ENCODE measurements around the gene MOSPD3.

The MOSPD3 gene

DNA sequence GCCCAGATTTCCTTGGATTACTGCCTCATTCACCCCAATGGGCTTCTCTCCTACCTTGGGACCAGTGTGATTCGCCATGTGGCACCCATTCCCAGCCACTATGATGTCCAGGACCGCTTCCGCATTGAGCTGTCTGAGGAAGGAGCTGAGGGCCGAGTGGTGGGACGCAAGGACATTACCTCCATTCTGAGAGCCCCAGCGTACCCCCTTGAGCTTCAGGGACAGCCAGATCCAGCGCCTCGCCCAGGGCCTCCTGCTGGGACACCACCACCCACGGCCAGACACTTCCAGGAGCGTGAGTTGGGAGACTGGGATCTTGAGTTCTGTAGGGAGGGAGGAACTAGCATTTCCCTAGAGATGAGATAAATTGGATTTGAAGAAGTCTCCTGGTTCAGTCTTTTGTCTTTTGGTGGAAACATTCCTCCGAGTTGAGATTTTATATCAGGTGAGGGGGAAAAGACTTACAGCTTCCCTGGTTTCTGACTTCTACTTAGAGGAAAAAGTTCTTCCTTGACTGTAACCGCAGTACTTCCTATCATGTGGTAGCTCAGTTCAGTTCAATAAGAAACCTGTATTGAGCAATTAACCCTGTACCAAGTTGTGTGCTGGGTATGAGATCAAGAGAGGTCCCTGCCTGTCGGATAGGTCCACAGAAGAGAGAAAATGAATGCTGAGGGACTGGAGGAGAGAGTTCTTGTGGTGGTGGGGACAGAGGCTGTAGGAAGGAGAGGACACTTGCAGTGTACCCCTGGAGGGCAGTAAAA, 1.3 kb downstream of the MOSPD3 start:
- no peak for TF ChIP-seq GATA2 (IDR thresholded peaks at IDR 0.05; ENCODE audit: low read depth, low read length)
- TF ChIP-seq GATA3 (IDR thresholded peaks at IDR 0.05; ENCODE audit: low read depth, low read length) = no peak

DNA sequence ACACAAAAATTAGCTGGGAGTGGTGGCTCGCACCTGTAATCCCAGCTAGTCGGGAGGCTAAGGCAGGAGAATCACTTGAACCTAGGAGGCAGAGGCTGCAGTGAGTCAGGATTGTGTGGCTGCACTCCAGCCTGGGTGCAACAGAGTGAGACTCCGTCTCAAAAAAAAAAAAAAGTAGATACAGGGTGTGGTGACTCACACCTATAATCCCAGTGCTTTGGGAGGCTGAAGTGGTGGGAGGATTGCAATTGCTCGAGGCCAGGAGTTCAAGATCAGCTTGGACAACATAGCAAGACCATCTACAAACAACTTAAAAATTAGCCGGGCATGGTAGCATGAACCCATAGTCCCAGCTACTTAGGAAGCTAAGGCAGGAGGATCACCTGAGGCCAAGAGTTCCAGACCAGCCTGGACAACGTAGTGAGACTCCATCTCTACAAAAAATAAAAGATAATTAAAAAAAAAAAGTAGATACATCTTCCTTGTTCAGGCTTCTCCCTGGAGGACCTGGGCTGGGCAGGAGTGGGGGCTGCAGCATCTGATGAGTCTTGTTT, 2.0 kb downstream of the MOSPD3 start:
- no peak for TF ChIP-seq GATA2 (IDR thresholded peaks at IDR 0.05; ENCODE audit: low read depth, low read length)
- TF ChIP-seq GATA3 (IDR thresholded peaks at IDR 0.05; ENCODE audit: low read depth, low read length) = no peak

DNA sequence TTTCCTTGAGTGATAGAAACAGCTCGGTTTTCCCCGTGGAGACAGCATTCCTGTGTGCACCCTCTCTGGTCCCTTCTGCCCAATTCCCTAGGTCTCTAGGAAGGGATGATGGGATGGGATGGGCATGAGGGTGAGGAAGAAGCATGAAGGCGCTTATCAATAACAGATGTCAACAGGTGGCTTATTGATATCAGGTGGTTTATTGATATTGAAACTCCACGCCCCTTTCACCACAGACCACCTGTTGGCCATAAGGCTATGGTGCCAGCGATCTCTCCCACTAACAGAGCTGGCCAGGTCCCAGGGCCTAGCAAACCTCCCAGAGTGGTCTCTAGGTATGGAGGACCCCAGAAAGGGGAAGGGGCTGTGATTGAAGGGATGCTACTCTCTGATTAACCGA, 7.9 kb downstream of the MOSPD3 start:
- TF ChIP-seq GATA2 (IDR thresholded peaks at IDR 0.05; ENCODE audit: low read depth, low read length) (no peak), GATA3 (IDR thresholded peaks at IDR 0.05; ENCODE audit: low read depth, low read length) (no peak)

DNA sequence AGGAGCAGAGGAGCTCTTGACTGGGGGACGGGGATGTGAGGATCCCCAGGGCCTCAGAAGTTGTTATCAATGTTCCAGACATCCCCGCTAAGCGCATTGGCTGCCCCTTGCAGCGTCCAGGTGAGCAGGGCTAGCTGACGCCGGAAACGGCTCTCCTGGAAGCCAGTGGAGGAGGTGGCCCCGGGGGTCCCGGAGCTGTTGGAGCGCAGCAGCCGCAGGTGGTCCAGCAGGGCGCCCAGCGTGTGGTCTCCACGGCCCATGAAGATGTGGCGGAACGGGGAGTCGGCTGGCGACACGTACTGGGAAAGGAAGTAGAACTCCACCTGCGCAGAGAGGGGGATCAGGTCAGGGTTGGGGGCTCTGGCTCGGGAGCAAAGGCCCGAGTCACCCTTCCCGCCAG, 8.5 kb downstream of the MOSPD3 start:
- TF ChIP-seq GATA2 (IDR thresholded peaks at IDR 0.05; ENCODE audit: low read depth, low read length) (no peak), GATA3 (IDR thresholded peaks at IDR 0.05; ENCODE audit: low read depth, low read length) (no peak)

DNA sequence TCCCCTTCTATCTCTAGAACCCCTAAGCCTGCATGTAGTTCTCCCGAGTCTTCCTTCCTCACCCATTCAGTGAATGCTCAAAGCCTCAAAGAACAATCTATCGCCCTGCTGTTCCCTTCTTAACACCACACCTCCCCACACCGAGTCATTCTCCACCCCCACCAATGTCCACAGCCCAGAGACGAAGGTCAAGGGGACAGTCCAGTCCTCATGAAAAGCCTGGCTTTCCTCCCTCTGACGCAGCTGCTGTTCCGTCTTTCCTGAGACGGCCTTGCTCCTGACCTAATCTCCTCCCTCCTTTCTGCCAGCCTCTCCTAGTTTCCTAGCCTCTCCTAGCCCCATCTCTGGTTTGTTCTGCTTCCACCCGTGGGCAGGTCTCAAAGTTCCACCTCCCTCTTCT, 9.2 kb downstream of the MOSPD3 start:
- TF ChIP-seq GATA3 (IDR thresholded peaks at IDR 0.05; ENCODE audit: low read depth, low read length) (no peak), GATA2 (IDR thresholded peaks at IDR 0.05; ENCODE audit: low read depth, low read length) (no peak)

DNA sequence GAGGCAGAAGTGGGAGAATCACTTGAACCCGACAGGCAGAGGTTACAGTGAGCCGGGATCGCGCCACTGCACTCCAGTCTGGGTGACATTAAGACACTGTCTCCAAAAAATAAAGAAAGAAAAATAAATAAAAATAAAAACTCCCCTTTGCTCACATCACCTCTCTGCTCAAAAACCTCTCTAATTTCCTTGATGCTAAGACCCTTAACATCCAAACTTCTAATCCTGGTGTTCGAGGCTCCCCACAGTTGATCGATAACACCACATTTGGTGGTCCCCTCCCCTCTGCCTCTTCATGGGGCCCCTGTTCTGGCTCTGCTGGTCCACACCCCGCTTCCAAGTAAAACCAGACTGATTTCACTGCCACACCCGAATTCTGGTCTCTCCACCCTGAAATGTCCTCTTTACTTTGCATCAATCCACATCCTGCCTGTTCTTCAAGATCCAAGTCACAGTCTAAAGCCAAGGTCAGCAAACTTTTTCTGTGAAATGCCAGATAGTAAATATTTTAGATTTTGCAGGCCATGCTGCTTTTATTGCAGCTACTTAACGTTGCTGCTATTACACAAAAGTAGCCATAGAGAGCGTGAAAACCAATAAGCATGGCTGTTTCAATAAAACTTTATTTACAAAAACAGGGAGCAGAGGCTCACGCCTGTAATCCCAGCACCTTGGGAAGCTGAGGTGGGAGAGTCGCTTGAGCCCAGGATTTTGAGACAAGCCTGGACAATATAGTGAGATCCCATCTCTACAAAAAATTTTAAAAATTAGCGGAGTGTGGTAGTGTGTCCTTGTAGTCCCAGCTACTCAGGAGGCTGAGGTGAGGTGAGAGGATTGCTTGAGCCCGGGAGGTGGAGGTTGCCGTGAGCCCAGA, 11.8 kb downstream of the MOSPD3 start:
- TF ChIP-seq GATA2 (IDR thresholded peaks at IDR 0.05; ENCODE audit: low read depth, low read length) = no peak
- no peak for TF ChIP-seq GATA3 (IDR thresholded peaks at IDR 0.05; ENCODE audit: low read depth, low read length)

DNA sequence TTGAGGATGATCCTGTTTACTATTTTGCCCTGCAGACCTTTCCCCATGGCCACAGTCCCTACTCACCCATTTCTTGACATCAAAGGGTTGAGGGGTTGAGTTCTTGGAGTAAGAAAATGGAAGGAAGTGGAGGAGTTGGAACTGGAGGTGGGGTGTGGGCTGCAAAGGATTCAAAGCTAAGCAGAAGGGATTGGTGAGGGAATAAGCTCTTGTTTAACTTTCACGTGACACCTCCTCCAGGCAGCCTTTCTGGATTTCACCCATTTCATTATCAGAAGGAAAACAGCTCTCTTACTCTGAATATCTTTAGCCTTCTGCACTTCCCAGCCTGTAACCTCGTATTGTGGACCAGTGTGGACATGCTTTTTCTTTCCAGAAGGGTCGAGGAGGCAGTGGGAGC, 13.7 kb downstream of the MOSPD3 start:
- TF ChIP-seq GATA2 (IDR thresholded peaks at IDR 0.05; ENCODE audit: low read depth, low read length) (no peak), GATA3 (IDR thresholded peaks at IDR 0.05; ENCODE audit: low read depth, low read length) (no peak)

DNA sequence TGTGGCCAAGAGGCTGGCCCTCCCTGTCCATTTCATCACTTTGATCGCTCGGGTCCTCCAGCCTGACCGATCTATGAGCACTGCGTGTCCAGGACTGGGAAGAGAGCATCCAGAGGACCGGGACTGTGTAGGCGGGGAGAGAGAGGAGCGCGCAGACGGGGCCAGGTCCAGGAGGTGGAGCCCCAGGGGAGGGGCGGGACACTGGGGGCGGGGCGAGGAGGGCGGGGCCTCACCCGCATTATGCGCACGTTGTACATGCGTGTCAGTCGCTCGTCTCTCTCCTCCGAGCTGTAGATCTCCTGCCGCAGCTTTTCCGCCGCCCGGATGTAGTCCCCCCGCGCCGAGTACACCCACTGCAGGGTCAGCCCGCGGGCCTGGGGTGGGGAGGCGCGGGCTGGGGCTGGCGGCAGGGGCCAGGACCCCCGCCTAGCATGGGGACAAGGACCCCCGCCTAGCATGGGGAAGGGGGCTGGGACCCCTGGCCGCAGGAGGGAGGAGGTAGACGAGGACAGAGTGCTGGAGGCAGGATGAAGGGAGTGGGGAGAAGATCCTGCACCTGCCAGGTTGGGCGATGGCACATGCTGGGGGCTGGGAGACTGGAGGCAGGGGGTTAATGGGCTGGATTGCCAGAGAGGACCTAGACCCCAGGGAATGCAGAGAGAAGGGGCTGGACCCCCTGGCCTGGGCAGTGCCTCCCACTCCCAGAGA, 14.3 kb downstream of the MOSPD3 start:
- TF ChIP-seq GATA3 (IDR thresholded peaks at IDR 0.05; ENCODE audit: low read depth, low read length) = no peak

DNA sequence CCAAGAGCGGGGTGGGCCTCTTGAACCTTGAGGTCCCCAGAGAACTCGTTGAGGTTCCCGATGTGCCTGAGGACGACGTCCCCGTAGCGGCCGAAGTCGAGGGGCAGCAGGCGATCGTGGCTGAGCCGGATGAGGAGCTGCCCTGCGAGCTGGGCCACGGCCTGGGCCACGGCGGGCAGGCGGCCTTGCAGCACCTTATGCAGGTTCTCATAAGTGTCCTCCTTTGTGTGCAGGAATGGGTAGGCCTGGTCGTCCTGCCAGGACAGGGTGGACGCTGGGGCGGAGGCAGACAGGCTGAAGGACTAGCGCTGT, 14.9 kb downstream of the MOSPD3 start:
- no peak for TF ChIP-seq GATA3 (IDR thresholded peaks at IDR 0.05; ENCODE audit: low read depth, low read length)

DNA sequence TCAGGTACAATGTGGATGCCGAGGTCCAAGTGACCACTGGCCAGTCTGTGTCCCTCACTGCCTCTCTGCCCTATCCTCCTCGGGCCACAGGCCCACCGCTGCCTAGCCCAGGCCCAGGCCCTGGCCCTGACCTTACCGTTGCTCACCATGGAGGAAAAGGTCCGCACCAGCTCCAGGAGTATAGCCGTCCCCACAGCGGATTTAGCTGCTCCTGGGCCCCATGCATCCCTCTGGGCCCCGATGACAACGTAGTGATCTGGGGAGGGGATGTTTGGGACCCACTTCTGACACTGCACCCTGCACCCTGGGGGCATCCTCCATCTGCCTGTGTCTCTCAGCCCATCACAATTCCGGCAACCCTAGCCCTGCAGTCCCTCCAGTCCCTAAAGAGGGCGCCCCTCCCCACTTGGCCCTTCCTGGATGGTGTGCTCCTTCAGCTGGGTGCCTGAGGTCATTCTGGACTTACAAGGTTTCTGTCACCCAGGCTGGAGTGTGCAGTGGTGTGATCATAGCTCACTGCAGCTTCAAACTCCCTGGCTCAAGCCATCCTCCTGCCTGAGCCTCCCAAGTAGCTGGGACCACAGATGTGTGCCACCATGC, 16.9 kb downstream of the MOSPD3 start:
- TF ChIP-seq GATA2 (IDR thresholded peaks at IDR 0.05; ENCODE audit: low read depth, low read length) = no peak
- TF ChIP-seq GATA3 (IDR thresholded peaks at IDR 0.05; ENCODE audit: low read depth, low read length) = no peak

DNA sequence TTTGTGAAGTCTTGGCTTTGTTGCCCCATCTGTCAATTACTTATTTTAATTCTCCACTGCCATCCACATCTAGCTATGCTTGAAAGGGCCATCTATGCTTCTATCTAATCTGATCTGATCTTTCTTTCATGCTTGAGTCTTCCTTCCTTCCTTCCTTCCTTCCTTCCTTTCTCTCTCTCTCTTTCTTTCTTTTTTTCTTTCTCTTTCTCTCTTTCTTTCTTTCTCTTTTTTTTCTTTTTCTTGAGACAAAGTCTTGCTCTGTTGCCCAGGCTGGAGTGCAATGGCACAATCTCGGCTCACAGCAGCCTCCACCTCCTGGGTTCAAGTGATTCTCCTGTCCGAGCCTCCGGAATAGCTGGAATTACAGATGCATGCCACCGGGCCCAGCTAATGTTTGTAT, 17.7 kb downstream of the MOSPD3 start:
- no peak for TF ChIP-seq GATA3 (IDR thresholded peaks at IDR 0.05; ENCODE audit: low read depth, low read length)
- TF ChIP-seq GATA2 (IDR thresholded peaks at IDR 0.05; ENCODE audit: low read depth, low read length) = no peak

DNA sequence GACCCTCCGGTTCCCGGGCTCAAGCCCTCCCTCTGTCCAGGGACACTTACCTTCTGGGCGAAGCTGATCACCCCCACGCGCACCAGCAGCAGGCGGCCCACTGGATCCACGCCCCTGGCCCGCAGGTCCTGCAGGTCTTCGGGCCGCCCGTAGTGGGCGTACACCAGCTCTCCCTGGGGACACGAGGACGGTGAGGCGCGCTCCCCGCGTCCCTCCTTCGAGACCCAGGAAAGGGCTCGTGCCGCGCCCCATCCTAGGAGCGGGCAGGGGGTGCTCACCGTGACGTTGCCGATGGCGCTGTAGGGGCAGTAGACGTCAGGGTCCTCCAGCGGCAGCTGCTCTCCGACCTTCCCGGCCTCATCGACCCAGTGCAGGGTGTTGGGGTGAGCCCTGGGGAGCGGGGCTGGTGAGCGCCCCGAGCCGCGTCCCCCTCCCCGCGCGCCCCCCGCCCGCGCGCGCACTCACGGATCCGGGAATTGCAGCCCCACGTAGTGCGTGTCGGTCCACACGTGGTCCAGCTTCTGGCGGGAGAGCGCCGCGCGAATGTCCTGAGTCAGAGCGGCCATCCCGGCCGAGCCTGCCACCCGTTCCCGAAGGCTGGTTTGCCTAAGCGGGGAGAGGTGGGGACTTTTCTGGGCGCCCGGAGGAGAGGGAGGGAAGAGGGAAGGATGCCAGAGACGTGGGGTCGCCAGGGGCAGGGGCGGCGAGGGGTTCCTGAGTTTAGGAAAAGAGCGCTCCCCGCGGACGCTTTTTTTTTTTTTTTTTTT, 20.8 kb downstream of the MOSPD3 start:
- no peak for TF ChIP-seq GATA2 (IDR thresholded peaks at IDR 0.05; ENCODE audit: low read depth, low read length)
- no peak for TF ChIP-seq GATA3 (IDR thresholded peaks at IDR 0.05; ENCODE audit: low read depth, low read length)

DNA sequence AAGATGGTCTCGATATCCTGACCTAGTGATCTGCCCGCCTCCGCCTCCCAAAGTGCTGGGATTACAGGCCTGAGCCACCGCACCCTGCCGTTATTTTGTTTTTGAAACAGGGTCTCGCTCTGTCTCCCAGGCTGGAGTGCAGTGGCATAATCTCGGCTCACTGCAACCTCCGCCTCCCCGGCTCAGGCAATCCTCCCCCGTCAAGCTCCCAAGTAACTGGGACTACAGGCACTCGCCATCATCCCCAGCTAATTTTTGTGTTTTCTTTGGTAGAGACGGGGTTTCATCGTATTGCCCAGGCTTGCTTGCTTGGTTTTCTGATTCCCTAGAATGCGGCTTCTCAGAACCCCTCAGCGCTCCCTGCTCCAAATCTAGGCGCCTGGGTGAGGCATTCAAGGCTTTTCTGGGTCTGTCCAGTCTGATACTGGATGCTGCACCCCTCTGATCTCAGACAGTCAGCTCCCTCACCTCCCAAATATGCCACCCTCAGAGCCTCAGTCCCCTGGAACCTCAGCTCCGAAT, 27.7 kb downstream of the MOSPD3 start:
- TF ChIP-seq GATA3 (IDR thresholded peaks at IDR 0.05; ENCODE audit: low read depth, low read length) (no peak), GATA2 (IDR thresholded peaks at IDR 0.05; ENCODE audit: low read depth, low read length) (no peak)

Measured in SH-SY5Y (cell line).